DOHH2 (cell line): ENCODE data around the gene GFRA1.

Experiments used
- EZH2phosphoT487 ChIP-seq: fragments of 200-600 bp; sonication (generic); IDR thresholded peaks from 2 replicates; pipeline ENCODE4 v1.6.1; 2017; ENCODE audit warnings: borderline replicate concordance, mild to moderate bottlenecking, antibody characterized with exemption, low read length, moderate library complexity, mixed read lengths
- TF ChIP-seq, protein P1 (sequence below): fragments of 200-600 bp; sonication (generic); IDR thresholded peaks from one replicate; pipeline ENCODE4 v1.5.1; 2014; ENCODE audit warnings: antibody characterized with exemption, mild to moderate bottlenecking, low read depth, low read length; ENCODE audit not compliant: poor library complexity, severe bottlenecking

DNA sequence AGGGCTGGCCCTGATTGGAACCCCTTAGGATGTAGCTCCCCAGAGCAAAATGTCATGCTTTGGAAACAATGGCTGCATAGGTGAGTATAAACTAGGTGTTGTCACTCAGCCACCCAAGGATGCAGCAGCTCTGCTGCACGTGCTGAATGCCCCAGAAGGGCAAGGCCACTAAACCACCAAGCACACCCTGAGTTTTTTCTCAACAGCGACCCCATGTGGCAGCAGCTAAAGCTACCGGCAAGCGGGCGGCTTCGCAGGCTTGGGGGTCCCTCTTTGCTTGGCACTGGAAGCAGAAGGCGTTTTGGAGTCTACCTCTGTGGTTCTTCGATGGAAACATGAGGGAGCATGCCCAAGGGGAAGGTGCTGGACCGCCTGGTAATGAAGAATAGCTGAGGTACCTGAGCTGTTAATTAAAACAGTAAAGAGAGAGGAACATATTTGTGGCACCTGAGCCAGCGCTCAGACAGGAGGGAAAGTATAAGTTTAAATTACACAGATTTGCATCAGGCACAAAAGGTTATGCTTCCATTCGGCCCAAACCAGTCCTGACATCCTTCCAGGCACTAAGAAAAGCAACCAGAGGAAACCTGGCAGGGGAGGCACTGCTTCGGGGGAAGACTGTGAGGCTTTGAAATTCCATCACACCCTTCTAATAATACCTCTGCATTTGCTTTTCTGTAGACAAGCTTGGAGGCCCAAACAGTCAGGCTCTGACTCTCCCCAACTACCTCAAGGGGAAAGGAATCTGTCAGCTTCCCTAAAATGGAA lies 152.1 kb downstream of the GFRA1 start:
- no peak for TF ChIP-seq EZH2phosphoT487
- TF ChIP-seq, protein P1, sequence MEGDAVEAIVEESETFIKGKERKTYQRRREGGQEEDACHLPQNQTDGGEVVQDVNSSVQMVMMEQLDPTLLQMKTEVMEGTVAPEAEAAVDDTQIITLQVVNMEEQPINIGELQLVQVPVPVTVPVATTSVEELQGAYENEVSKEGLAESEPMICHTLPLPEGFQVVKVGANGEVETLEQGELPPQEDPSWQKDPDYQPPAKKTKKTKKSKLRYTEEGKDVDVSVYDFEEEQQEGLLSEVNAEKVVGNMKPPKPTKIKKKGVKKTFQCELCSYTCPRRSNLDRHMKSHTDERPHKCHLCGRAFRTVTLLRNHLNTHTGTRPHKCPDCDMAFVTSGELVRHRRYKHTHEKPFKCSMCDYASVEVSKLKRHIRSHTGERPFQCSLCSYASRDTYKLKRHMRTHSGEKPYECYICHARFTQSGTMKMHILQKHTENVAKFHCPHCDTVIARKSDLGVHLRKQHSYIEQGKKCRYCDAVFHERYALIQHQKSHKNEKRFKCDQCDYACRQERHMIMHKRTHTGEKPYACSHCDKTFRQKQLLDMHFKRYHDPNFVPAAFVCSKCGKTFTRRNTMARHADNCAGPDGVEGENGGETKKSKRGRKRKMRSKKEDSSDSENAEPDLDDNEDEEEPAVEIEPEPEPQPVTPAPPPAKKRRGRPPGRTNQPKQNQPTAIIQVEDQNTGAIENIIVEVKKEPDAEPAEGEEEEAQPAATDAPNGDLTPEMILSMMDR, result peak; percentile 45
